VCaP (cell line): ENCODE results near the gene CNPY4.

Experiments
- H3K27ac ChIP-seq: fragments of 450-650 bp; 2 replicates; pipeline ENCODE4 v1.5.1; 2017
- CTCF ChIP-seq: fragments of 450-650 bp; conservative IDR thresholded peaks from 2 replicates; pipeline ENCODE4 v1.5.1; 2017; ENCODE audit warnings: mild to moderate bottlenecking, moderate library complexity

CNPY4 gene

GRCh38 chr7:100147278-100147677 is 27.8 kb downstream of the CNPY4 start:
- no peak for TF ChIP-seq CTCF
- no peak overlapping the region for H3K27ac ChIP-seq

- TF ChIP-seq CTCF = no peak
- peak overlapping the region; percentile 88 for H3K27ac ChIP-seq
These were observed 28.8 kb downstream of the CNPY4 start for GRCh38 chr7:100148225-100148558.

- peak within 1 kb of the TSS; percentile 88 for H3K27ac ChIP-seq
- no peak for TF ChIP-seq CTCF
These were observed 29.3 kb downstream of the CNPY4 start, which contains the start of gene LAMTOR4 for GRCh38 chr7:100148559-100149328. Gene LAMTOR4, plus strand, starts transcription at chr7:100148918. Its CDS starts 55 bp downstream, at chr7:100148973.

- TF ChIP-seq CTCF = no peak
- no peak overlapping the region for H3K27ac ChIP-seq
These were observed 33.0 kb downstream of the CNPY4 start for GRCh38 chr7:100152404-100152803.

- no peak for TF ChIP-seq CTCF
- no peak overlapping the region for H3K27ac ChIP-seq
These were observed 33.7 kb downstream of the CNPY4 start for GRCh38 chr7:100152937-100153666.

- no peak overlapping the region for H3K27ac ChIP-seq
- no peak for TF ChIP-seq CTCF
These were observed 34.5 kb downstream of the CNPY4 start for GRCh38 chr7:100153708-100154535.
